Central memory CD8-positive, alpha-beta T cell (primary cell): ENCODE data around the gene TRIO.

Source experiments
- ATAC-seq: fragments of 150-1000 bp; cut with Tn5 transposase; replicated peaks from 2 replicates; pipeline ENCODE4 v1.10.0; 2022; ENCODE audit warnings: mild to moderate bottlenecking, moderate FRiP score, moderate number of reproducible peaks; ENCODE audit not compliant: poor library complexity, severe bottlenecking; ENCODE audit errors: extremely low read depth
- DNase-seq, 2 donors: peaks; one replicate each; pipeline ENCODE4 v3.0.0; 2021; ENCODE audit warnings: low spot score in 2 of 2
- H3K27ac Mint-ChIP-seq: one replicate; pipeline ENCODE4 v1.8.0; 2022; ENCODE audit warnings: low read depth, mild to moderate bottlenecking, moderate library complexity, mixed read lengths
- H3K27me3 Mint-ChIP-seq: one replicate; pipeline ENCODE4 v1.8.0; 2022; ENCODE audit warnings: mixed read lengths
- H3K36me3 Mint-ChIP-seq: one replicate; pipeline ENCODE4 v1.8.0; 2022; ENCODE audit warnings: mild to moderate bottlenecking, moderate library complexity, mixed read lengths; ENCODE audit not compliant: insufficient read depth
- H3K4me1 Mint-ChIP-seq: one replicate; pipeline ENCODE4 v1.8.0; 2022; ENCODE audit warnings: mixed read lengths
- H3K4me3 Mint-ChIP-seq: one replicate; pipeline ENCODE4 v1.8.0; 2022; ENCODE audit warnings: mild to moderate bottlenecking, moderate library complexity, mixed read lengths
- H3K9me3 Mint-ChIP-seq: one replicate; pipeline ENCODE4 v1.8.0; 2022; ENCODE audit warnings: mixed read lengths

TRIO gene

GRCh38 chr5:14128079-14128478 lies 15.1 kb upstream of the TRIO start:
- H3K36me3 Mint-ChIP-seq: no peaks in the 10 kb centered on the region
- no peak for ATAC-seq

GRCh38 chr5:14129123-14129522 lies 14.0 kb upstream of the TRIO start:
- H3K27ac Mint-ChIP-seq: no peak overlapping the region
- DNase-seq: no peak

More at GRCh38 chr5:14128079-14128478, 15.1 kb upstream of the TRIO start:
- Mint-ChIP-seq H3K27me3 (peaks cover 9% of the 10 kb centered on the region), H3K9me3 (no peaks in the 10 kb centered on the region), H3K4me1 (no peaks in the 10 kb centered on the region), H3K4me3 (no peak overlapping the region), H3K27ac (no peak overlapping the region)
- no peak for DNase-seq

GRCh38 chr5:14131855-14132503 lies 11.2 kb upstream of the TRIO start:
- Mint-ChIP-seq H3K9me3 (peaks cover 5% of the 10 kb centered on the region), H3K4me3 (no peak overlapping the region), H3K27ac (no peak overlapping the region), H3K4me1 (no peaks in the 10 kb centered on the region), H3K27me3 (peaks cover 36% of the 10 kb centered on the region), H3K36me3 (no peaks in the 10 kb centered on the region)
- ATAC-seq (no peak), DNase-seq (no peak)

More at GRCh38 chr5:14129123-14129522, 14.0 kb upstream of the TRIO start:
- H3K9me3 Mint-ChIP-seq: no peaks in the 10 kb centered on the region
- no peak overlapping the region for H3K4me3 Mint-ChIP-seq
- peaks cover 9% of the 10 kb centered on the region for H3K27me3 Mint-ChIP-seq
- H3K4me1 Mint-ChIP-seq: no peaks in the 10 kb centered on the region
- H3K36me3 Mint-ChIP-seq: no peaks in the 10 kb centered on the region
- no peak for ATAC-seq

- H3K27me3 Mint-ChIP-seq: peaks cover 50% of the 10 kb centered on the region
- H3K4me1 Mint-ChIP-seq: no peaks in the 10 kb centered on the region
- no peak for ATAC-seq
- no peak for DNase-seq
- peaks cover 5% of the 10 kb centered on the region for H3K9me3 Mint-ChIP-seq
- H3K36me3 Mint-ChIP-seq: no peaks in the 10 kb centered on the region
- H3K4me3 Mint-ChIP-seq: no peak overlapping the region
- no peak overlapping the region for H3K27ac Mint-ChIP-seq
Measured at GRCh38 chr5:14133394-14133793, 9.7 kb upstream of the TRIO start.

GRCh38 chr5:14134083-14134482 lies 9.1 kb upstream of the TRIO start:
- H3K9me3 Mint-ChIP-seq: peaks cover 5% of the 10 kb centered on the region
- peaks cover 56% of the 10 kb centered on the region for H3K27me3 Mint-ChIP-seq
- no peaks in the 10 kb centered on the region for H3K4me1 Mint-ChIP-seq
- no peak overlapping the region for H3K27ac Mint-ChIP-seq
- no peak overlapping the region for H3K4me3 Mint-ChIP-seq
- ATAC-seq (no peak), DNase-seq (no peak)
- H3K36me3 Mint-ChIP-seq: no peaks in the 10 kb centered on the region

- Mint-ChIP-seq H3K4me1 (no peaks in the 10 kb centered on the region), H3K4me3 (no peak overlapping the region), H3K36me3 (no peaks in the 10 kb centered on the region), H3K27ac (no peak overlapping the region), H3K27me3 (peaks cover 63% of the 10 kb centered on the region), H3K9me3 (peaks cover 5% of the 10 kb centered on the region)
- ATAC-seq (no peak), DNase-seq (no peak)
Measured at GRCh38 chr5:14134771-14135170, 8.4 kb upstream of the TRIO start.

- peaks cover 5% of the 10 kb centered on the region for H3K9me3 Mint-ChIP-seq
- no peak overlapping the region for H3K4me3 Mint-ChIP-seq
- H3K4me1 Mint-ChIP-seq: no peaks in the 10 kb centered on the region
- ATAC-seq (no peak), DNase-seq (no peak)
- H3K36me3 Mint-ChIP-seq: no peaks in the 10 kb centered on the region
- H3K27me3 Mint-ChIP-seq: peaks cover 64% of the 10 kb centered on the region
- H3K27ac Mint-ChIP-seq: no peak overlapping the region
Measured at GRCh38 chr5:14135621-14136020, 7.5 kb upstream of the TRIO start.

- no peaks in the 10 kb centered on the region for H3K36me3 Mint-ChIP-seq
- H3K27me3 Mint-ChIP-seq: peaks cover 69% of the 10 kb centered on the region
- DNase-seq: no peak
- peaks cover 5% of the 10 kb centered on the region for H3K9me3 Mint-ChIP-seq
- H3K4me3 Mint-ChIP-seq: no peak overlapping the region
- no peaks in the 10 kb centered on the region for H3K4me1 Mint-ChIP-seq
- no peak overlapping the region for H3K27ac Mint-ChIP-seq
- no peak for ATAC-seq
Measured at GRCh38 chr5:14136228-14136627, 6.9 kb upstream of the TRIO start.

GRCh38 chr5:14138608-14139540 lies 4.3 kb upstream of the TRIO start:
- ATAC-seq (no peak), DNase-seq (no peak)
- H3K27ac Mint-ChIP-seq: no peak overlapping the region
- peaks cover 5% of the 10 kb centered on the region for H3K9me3 Mint-ChIP-seq
- H3K36me3 Mint-ChIP-seq: peaks cover 2% of the 10 kb centered on the region
- H3K27me3 Mint-ChIP-seq: peaks cover 73% of the 10 kb centered on the region
- H3K4me1 Mint-ChIP-seq: peaks cover 5% of the 10 kb centered on the region
- no peak overlapping the region for H3K4me3 Mint-ChIP-seq

GRCh38 chr5:14141764-14142163 lies 1.4 kb upstream of the TRIO start:
- H3K4me3 Mint-ChIP-seq: no peak overlapping the region
- H3K27me3 Mint-ChIP-seq: peaks cover 48% of the 10 kb centered on the region
- peaks cover 15% of the 10 kb centered on the region for H3K4me1 Mint-ChIP-seq

GRCh38 chr5:14142202-14142826 lies 828 bp upstream of the TRIO start:
- Mint-ChIP-seq H3K4me1 (peaks cover 15% of the 10 kb centered on the region), H3K4me3 (peak overlapping the region; percentile 82), H3K36me3 (peaks cover 3% of the 10 kb centered on the region), H3K27me3 (peaks cover 42% of the 10 kb centered on the region), H3K27ac (no peak overlapping the region), H3K9me3 (no peaks in the 10 kb centered on the region)
- ATAC-seq (no peak), DNase-seq (no peak)

More at GRCh38 chr5:14141764-14142163, 1.4 kb upstream of the TRIO start:
- H3K9me3 Mint-ChIP-seq: no peaks in the 10 kb centered on the region
- ATAC-seq (no peak), DNase-seq (no peak)
- no peak overlapping the region for H3K27ac Mint-ChIP-seq
- peaks cover 3% of the 10 kb centered on the region for H3K36me3 Mint-ChIP-seq

- no peak overlapping the region for H3K27ac Mint-ChIP-seq
- H3K4me3 Mint-ChIP-seq: peak overlapping the region; percentile 82
- peaks cover 3% of the 10 kb centered on the region for H3K36me3 Mint-ChIP-seq
- DNase-seq (no peak), ATAC-seq (no peak)
- H3K27me3 Mint-ChIP-seq: peaks cover 34% of the 10 kb centered on the region
- H3K4me1 Mint-ChIP-seq: peaks cover 15% of the 10 kb centered on the region
- no peaks in the 10 kb centered on the region for H3K9me3 Mint-ChIP-seq
Measured at GRCh38 chr5:14143546-14143840, 351 bp downstream of the TRIO start.
